ENCODE data around the gene FSIP1. TPM values are rescaled to one million over a fixed set of nuclear protein-coding genes. Genes with fewer than 3 reads are reported as not detected.
A peak's percentile ranks its signal among the peaks of the same experiment; 100 is the strongest.

The FSIP1 gene
- total and polyA plus RNA-seq, 11 donors: 0.28 to 3.7 (median 0.97) TPM; not detected in 1

- intact Hi-C loops (cut with DNase I): loop anchor here in 4 of 10 donors (5.0 to 10.0 kb wide), 6 partner anchors 98 to 882 kb away; no protein-coding TSS in a partner anchor
- Histone ChIP-seq H3K4me3 (no peak overlapping the region), H3K36me3 (peaks cover 0 to 100% (median 88%) of the 10 kb centered on the region in 9 donors), H3K27ac (peak overlapping the region in 1 of 12 donors; percentile 55), H3K4me1 (peaks cover 0 to 52% (median 24%) of the 10 kb centered on the region in 12 donors), H3K9me3 (no peaks in the 10 kb centered on the region), H3K27me3 (no peaks in the 10 kb centered on the region)
- DNase-seq: no peak
- WGBS, 4 donors: 88 to 91% (median 90%) methylated on average over 17 of the region's 17 CpGs
- ATAC-seq: no peak
- TF ChIP-seq POLR2A (IDR thresholded peaks at IDR 0.05) (no peak), CTCF (IDR thresholded peaks at IDR 0.05) (no peak)
Measured at GRCh38 chr15:39587096-39587721, 195.4 kb downstream of the FSIP1 start.

- no peaks in the 10 kb centered on the region for H3K9me3 ChIP-seq
- peaks cover 0 to 96% (median 83%) of the 10 kb centered on the region in 9 donors for H3K36me3 ChIP-seq
- no peaks in the 10 kb centered on the region for H3K27me3 ChIP-seq
- no peak overlapping the region for H3K4me3 ChIP-seq
- 57 to 76% (median 65%) methylated on average over 10 of the region's 10 CpGs for WGBS, 4 donors
- intact Hi-C loops (cut with DNase I): loop anchor here in 4 of 10 donors (5.0 to 10.0 kb wide), 6 partner anchors 98 to 882 kb away; no protein-coding TSS in a partner anchor
- ATAC-seq (peak in 2 of 4 donors; percentile 9 to 40), DNase-seq (no peak)
- no peak for TF ChIP-seq CTCF (IDR thresholded peaks at IDR 0.05)
- no peak for TF ChIP-seq POLR2A (IDR thresholded peaks at IDR 0.05)
- peak overlapping the region in 3 of 12 donors; percentile 6 to 50 (median 46) for H3K27ac ChIP-seq
- peaks cover 0 to 58% (median 29%) of the 10 kb centered on the region in 12 donors for H3K4me1 ChIP-seq
Measured at GRCh38 chr15:39586387-39587095, 196.1 kb downstream of the FSIP1 start.

- WGBS, 4 donors: 70 to 86% (median 80%) methylated on average over 4 of the region's 4 CpGs
- ATAC-seq (no peak), DNase-seq (no peak)
- intact Hi-C loops (cut with DNase I): loop anchor here in 4 of 10 donors (5.0 to 10.0 kb wide), 6 partner anchors 99 to 881 kb away; no protein-coding TSS in a partner anchor
- TF ChIP-seq CTCF (IDR thresholded peaks at IDR 0.05): no peak
- TF ChIP-seq POLR2A (IDR thresholded peaks at IDR 0.05): no peak
- Histone ChIP-seq H3K27ac (peak overlapping the region in 3 of 12 donors; percentile 6 to 50 (median 46)), H3K9me3 (no peaks in the 10 kb centered on the region), H3K4me3 (peak overlapping the region in 1 of 12 donors; percentile 64), H3K27me3 (peaks cover 0 to 1% (median 0%) of the 10 kb centered on the region in 9 donors), H3K4me1 (peaks cover 0 to 62% (median 32%) of the 10 kb centered on the region in 12 donors), H3K36me3 (peaks cover 0 to 89% (median 76%) of the 10 kb centered on the region in 9 donors)
Measured at GRCh38 chr15:39585871-39586301, 196.8 kb downstream of the FSIP1 start.

- H3K4me1 ChIP-seq: peaks cover 0 to 62% (median 32%) of the 10 kb centered on the region in 12 donors
- H3K4me3 ChIP-seq: peak overlapping the region in 5 of 12 donors; percentile 64 to 77 (median 76)
- intact Hi-C loops (cut with DNase I): loop anchor here in 4 of 10 donors (5.0 to 10.0 kb wide), 6 partner anchors 99 to 881 kb away; no protein-coding TSS in a partner anchor
- peaks cover 0 to 84% (median 71%) of the 10 kb centered on the region in 9 donors for H3K36me3 ChIP-seq
- peak overlapping the region in 2 of 12 donors; percentile 46 to 50 for H3K27ac ChIP-seq
- peaks cover 0 to 4% (median 0%) of the 10 kb centered on the region in 9 donors for H3K27me3 ChIP-seq
- 86 to 92% (median 89%) methylated on average over 4 of the region's 4 CpGs for WGBS, 4 donors
- no peak for TF ChIP-seq CTCF (IDR thresholded peaks at IDR 0.05)
- no peak for TF ChIP-seq POLR2A (IDR thresholded peaks at IDR 0.05)
- ATAC-seq (no peak), DNase-seq (no peak)
- no peaks in the 10 kb centered on the region for H3K9me3 ChIP-seq
Measured at GRCh38 chr15:39585389-39585841, 197.2 kb downstream of the FSIP1 start.
